ENCODE results near the gene EXOC6B.

GRCh38 chr2:72515696-72516095 lies 310.1 kb downstream of the EXOC6B start:
- no peak for TF ChIP-seq CTCF (IDR thresholded peaks at IDR 0.05)
- no peak for TF ChIP-seq POLR2A (IDR thresholded peaks at IDR 0.05)
